Measurements from ENCODE around the gene FJX1. TPM values are rescaled to one million over a fixed set of nuclear protein-coding genes. Genes with fewer than 3 reads are reported as not detected.

FJX1 gene
- polyA plus RNA-seq, 3 donors = 0.05 TPM; not detected in 2

GRCh38 chr11:35641171-35641897 lies 23.1 kb downstream of the FJX1 start:
- intact Hi-C loops (cut with micrococcal nuclease) = no loop called here
- Histone ChIP-seq H3K9ac (ENCODE audit: insufficient read depth, low read length, poor library complexity, severe bottlenecking) (no peak overlapping the region), H3K36me3 (replicated peaks in 1 of 2; ENCODE audit: control insufficient read depth in 1 of 2, insufficient read depth in 2 of 2, low read length in 2 of 2) (no peaks in the 10 kb centered on the region), H3K27me3 (ENCODE audit: control insufficient read depth in 2 of 2, insufficient read depth in 2 of 2, low read length in 2 of 2) (peaks cover 1 to 5% of the 10 kb centered on the region in 2 donors), H3K79me2 (ENCODE audit: insufficient read depth, low read length) (no peaks in the 10 kb centered on the region), H3K9me3 (replicated peaks in 1 of 2; ENCODE audit: control insufficient read depth in 1 of 2, insufficient read depth in 1 of 2, low read length in 2 of 2) (no peaks in the 10 kb centered on the region), H2AFZ (ENCODE audit: insufficient read depth, low read depth, low read length, poor library complexity, severe bottlenecking) (no peak overlapping the region), H3K27ac (ENCODE audit: low read depth in 1 of 2, low read length in 2 of 2) (no peak overlapping the region), H4K20me1 (ENCODE audit: insufficient read depth, low read length) (no peaks in the 10 kb centered on the region), H3K4me1 (ENCODE audit: control insufficient read depth in 1 of 2, insufficient read depth in 2 of 2, low read length in 2 of 2) (no peaks in the 10 kb centered on the region), H3K4me3 (replicated peaks in 1 of 3; ENCODE audit: low read depth in 2 of 3, low read length in 3 of 3) (no peak overlapping the region), H3K4me2 (replicated peaks; ENCODE audit: extremely low read depth, low read length, poor library complexity, severe bottlenecking) (no peak overlapping the region)
- no peak for TF ChIP-seq CTCF (IDR thresholded peaks at IDR 0.05)
- H3K36me3 Mint-ChIP-seq = no peaks in the 10 kb centered on the region
- 0% methylated on average over 1 of the region's 6 CpGs for WGBS (ENCODE audit: insufficient coverage)
- peak overlapping the region in 2 of 7 donors; percentile 50 to 68 for H3K27ac Mint-ChIP-seq
- peaks cover 0 to 2% (median 0%) of the 10 kb centered on the region in 7 donors for H3K9me3 Mint-ChIP-seq
- H3K4me3 Mint-ChIP-seq = no peak overlapping the region
- H3K4me1 Mint-ChIP-seq = no peaks in the 10 kb centered on the region
- DNase-seq = no peak
- peaks cover 5 to 8% (median 6%) of the 10 kb centered on the region in 3 donors for H3K27me3 Mint-ChIP-seq (ENCODE audit: low read depth in 3 of 3)

- Mint-ChIP-seq H3K27ac (peak overlapping the region in 1 of 7 donors; percentile 20), H3K4me1 (no peaks in the 10 kb centered on the region), H3K27me3 (ENCODE audit: low read depth in 3 of 3) (peaks cover 6 to 8% (median 7%) of the 10 kb centered on the region in 3 donors), H3K36me3 (no peaks in the 10 kb centered on the region), H3K4me3 (no peak overlapping the region), H3K9me3 (peaks cover 0 to 2% (median 0%) of the 10 kb centered on the region in 7 donors)
- Histone ChIP-seq H3K27ac (ENCODE audit: low read depth in 1 of 2, low read length in 2 of 2) (no peak overlapping the region), H3K9ac (ENCODE audit: insufficient read depth, low read length, poor library complexity, severe bottlenecking) (no peak overlapping the region), H3K27me3 (ENCODE audit: control insufficient read depth in 2 of 2, insufficient read depth in 2 of 2, low read length in 2 of 2) (peaks cover 0 to 9% of the 10 kb centered on the region in 2 donors), H3K79me2 (ENCODE audit: insufficient read depth, low read length) (no peaks in the 10 kb centered on the region), H2AFZ (ENCODE audit: insufficient read depth, low read depth, low read length, poor library complexity, severe bottlenecking) (no peak overlapping the region), H3K9me3 (replicated peaks in 1 of 2; ENCODE audit: control insufficient read depth in 1 of 2, insufficient read depth in 1 of 2, low read length in 2 of 2) (no peaks in the 10 kb centered on the region), H4K20me1 (ENCODE audit: insufficient read depth, low read length) (no peaks in the 10 kb centered on the region), H3K4me3 (replicated peaks in 1 of 3; ENCODE audit: low read depth in 2 of 3, low read length in 3 of 3) (no peak overlapping the region), H3K4me1 (ENCODE audit: control insufficient read depth in 1 of 2, insufficient read depth in 2 of 2, low read length in 2 of 2) (no peaks in the 10 kb centered on the region), H3K4me2 (replicated peaks; ENCODE audit: extremely low read depth, low read length, poor library complexity, severe bottlenecking) (no peak overlapping the region), H3K36me3 (replicated peaks in 1 of 2; ENCODE audit: control insufficient read depth in 1 of 2, insufficient read depth in 2 of 2, low read length in 2 of 2) (no peaks in the 10 kb centered on the region)
- DNase-seq = no peak
- intact Hi-C loops (cut with micrococcal nuclease) = no loop called here
- TF ChIP-seq CTCF (IDR thresholded peaks at IDR 0.05) = no peak
- WGBS (ENCODE audit: insufficient coverage) = no CpG with 5 or more reads among the region's 3 CpGs
These were observed 23.7 kb downstream of the FJX1 start for GRCh38 chr11:35641964-35642363.

Measured in CD14-positive monocyte (primary cell).